ENCODE measurements around the gene RFX7.

DNA sequence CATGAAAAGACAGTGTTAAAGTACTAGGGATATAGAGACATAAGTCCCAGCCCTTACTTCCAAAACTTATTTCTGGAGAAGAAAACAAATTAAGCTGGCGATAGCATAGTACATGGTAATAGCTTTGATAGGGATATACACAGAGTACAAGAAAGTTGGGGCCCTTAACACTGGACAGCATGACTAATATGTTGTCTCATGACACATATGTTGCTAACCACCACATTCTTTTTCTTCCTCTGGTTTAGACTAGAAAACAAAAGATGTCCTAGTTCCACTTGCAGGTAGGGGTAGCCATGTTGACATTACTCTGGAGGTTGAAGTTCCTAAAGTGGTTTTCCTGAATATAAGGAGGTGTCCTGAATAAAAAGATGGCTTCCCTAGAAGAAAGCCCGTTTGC, 75.3 kb downstream of the RFX7 start:
- TF ChIP-seq CTCF (IDR thresholded peaks at IDR 0.05) (no peak), EZH2 (IDR thresholded peaks at IDR 0.05; ENCODE audit: borderline replicate concordance, insufficient read depth, low read depth, low read length, poor library complexity, severe bottlenecking) (no peak)
